ENCODE results near the gene DHX40. TPM values are rescaled to one million over a fixed set of nuclear protein-coding genes. Genes with fewer than 3 reads are reported as not detected.
A peak's percentile ranks its signal among the peaks of the same experiment; 100 is the strongest.

Gene DHX40
- polyA plus RNA-seq, 2 of the 4 experiments (the other 2 are of a cell fraction): 55.8 to 109 TPM

GRCh38 chr17:59634632-59635541 is 69.5 kb downstream of the DHX40 start:
- Histone ChIP-seq H3K27ac (no peak overlapping the region), H3K4me2 (no peak overlapping the region; the same call in 2 of the 3 replicates), H3K4me1 (peaks cover 42% of the 10 kb centered on the region; the same call in 2 of the 3 replicates), H3K4me3 (no peak overlapping the region), H3K9me3 (no peaks in the 10 kb centered on the region)
- ATAC-seq (0 out of 6 replicates have a peak, but pooled peaks of 1 of the 2 experiments have one; percentile 22), FAIRE-seq (peak; percentile 67), DNase-seq (ENCODE audit: low read depth in 1 of 2, low spot score in 1 of 2) (no peak)
- TF ChIP-seq HEYL (CRISPR knock-in tag; IDR thresholded peaks at IDR 0.05): no peak
- TF ChIP-seq PBX3 (IDR thresholded peaks at IDR 0.05): no peak
- peak; percentile 56 for TF ChIP-seq MAFK (IDR thresholded peaks at IDR 0.05; ENCODE audit: partially characterized antibody)
- POLR2A ChIA-PET: interaction anchor here (0.7 to 1.9 kb wide), 2 partner anchors 15 to 24 kb away, joined by 4 to 11 read pairs; partner anchors contain the start of gene CLTC
- 89% methylated on average over 3 of the region's 3 CpGs for WGBS (ENCODE audit: missing lambda C conversion rate)
- CTCF ChIA-PET: interaction anchor here (0.8 to 1.5 kb wide), 3 partner anchors 18 to 87 kb away, joined by 3 to 5 read pairs (median 3); no protein-coding TSS in a partner anchor

- CTCF ChIA-PET: interaction anchor here (0.5 to 1.6 kb wide), 5 partner anchors 10 to 313 kb away, joined by 3 to 4 read pairs (median 3); no protein-coding TSS in a partner anchor
- POLR2A ChIA-PET: interaction anchor here (3.2 kb wide), 1 partner anchor 19 kb away, joined by 10 read pairs; the partner anchor contains the start of gene CLTC
Measured at GRCh38 chr17:59637611-59638310, 72.4 kb downstream of the DHX40 start.

GRCh38 chr17:59638553-59638952 is 73.1 kb downstream of the DHX40 start:
- DNase-seq (ENCODE audit: low read depth in 1 of 2, low spot score in 1 of 2) (no peak), FAIRE-seq (no peak), ATAC-seq (0 out of 6 replicates have a peak, but pooled peaks of 1 of the 2 experiments have one; percentile 12)
- H3K4me1 ChIP-seq: peaks cover 58% of the 10 kb centered on the region
- H3K9me3 ChIP-seq: no peaks in the 10 kb centered on the region
- H3K27ac ChIP-seq: no peak overlapping the region
- 84% methylated on average over 10 of the region's 10 CpGs for WGBS (ENCODE audit: missing lambda C conversion rate)
- ChIA-PET CTCF (interaction anchor here (1.0 to 1.6 kb wide), 2 partner anchors 9 to 12 kb away, joined by 3 to 4 read pairs; no protein-coding TSS in a partner anchor), POLR2A (interaction anchor here (3.2 kb wide), 1 partner anchor 19 kb away, joined by 10 read pairs; the partner anchor contains the start of gene CLTC)
- no peak overlapping the region for H3K4me2 ChIP-seq
- no peak overlapping the region for H3K4me3 ChIP-seq
- TF ChIP-seq USF2 (IDR thresholded peaks at IDR 0.05) (no peak), CEBPB (IDR thresholded peaks at IDR 0.05) (no peak), MYC (IDR thresholded peaks at IDR 0.05; ENCODE audit: borderline replicate concordance, low read length) (no peak), ZSCAN20 (CRISPR knock-in tag; IDR thresholded peaks at IDR 0.05) (no peak), CHD4 (IDR thresholded peaks at IDR 0.05; ENCODE audit: borderline replicate concordance) (no peak), POLR2A (IDR thresholded peaks at IDR 0.05; ENCODE audit: low read length) (no peak), NPAS2 (CRISPR knock-in tag; IDR thresholded peaks at IDR 0.05; ENCODE audit: borderline replicate concordance) (no peak), CBX2 (IDR thresholded peaks at IDR 0.05; ENCODE audit: borderline replicate concordance, low read depth) (no peak), RARB (CRISPR knock-in tag; IDR thresholded peaks at IDR 0.05) (no peak), CTCF (IDR thresholded peaks at IDR 0.05) (no peak), ATOH8 (CRISPR knock-in tag; IDR thresholded peaks at IDR 0.05; ENCODE audit: low read depth) (no peak), E2F6 (IDR thresholded peaks at IDR 0.05; ENCODE audit: borderline replicate concordance, low read depth) (no peak), CHD2 (IDR thresholded peaks at IDR 0.05; ENCODE audit: low read length, partially characterized antibody) (no peak), EHMT2 (IDR thresholded peaks at IDR 0.05; ENCODE audit: low read depth) (no peak), HOXA7 (CRISPR knock-in tag; IDR thresholded peaks at IDR 0.05) (no peak), SMC3 (IDR thresholded peaks at IDR 0.05) (no peak), NFE2L2 (conservative IDR thresholded peaks at IDR 0.05; ENCODE audit: low read length) (no peak), PHF8 (IDR thresholded peaks at IDR 0.05; ENCODE audit: borderline replicate concordance, low read depth) (no peak), BCL3 (IDR thresholded peaks at IDR 0.05) (no peak)

More at GRCh38 chr17:59637611-59638310, 72.4 kb downstream of the DHX40 start:
- 97% methylated on average over 1 of the region's 1 CpG for WGBS (ENCODE audit: missing lambda C conversion rate)
- ATAC-seq (no peak), FAIRE-seq (no peak), DNase-seq (ENCODE audit: low read depth in 1 of 2, low spot score in 1 of 2) (no peak)
- Histone ChIP-seq H3K4me1 (peaks cover 59% of the 10 kb centered on the region), H3K4me2 (no peak overlapping the region), H3K9me3 (no peaks in the 10 kb centered on the region), H3K4me3 (no peak overlapping the region), H3K27ac (no peak overlapping the region)
- no peak for TF ChIP-seq CBX8 (IDR thresholded peaks at IDR 0.05)
- TF ChIP-seq ZFP36 (IDR thresholded peaks at IDR 0.05; ENCODE audit: borderline replicate concordance, partially characterized antibody): no peak

Measured in A549 (cell line).